Measurements from ENCODE around the gene MRPL43. TPM values are rescaled to one million over a fixed set of nuclear protein-coding genes. Genes with fewer than 3 reads are reported as not detected.

Gene MRPL43
- total RNA-seq, 1 donor from 2014 or later = 54.5 TPM

- peaks cover 32 to 40% of the 10 kb centered on the region in 2 donors for H3K36me3 ChIP-seq
Observed at GRCh38 chr10:100963826-100964225, 23.5 kb downstream of the MRPL43 start.

GRCh38 chr10:100962351-100963080 is 24.8 kb downstream of the MRPL43 start:
- H3K36me3 ChIP-seq = peaks cover 45 to 53% of the 10 kb centered on the region in 2 donors
- H3K27ac ChIP-seq = no peak overlapping the region
- intact Hi-C loops (cut with DNase I) = no loop called here
- H3K4me1 ChIP-seq = no peaks in the 10 kb centered on the region
- DNase-seq (ENCODE audit: low spot score in 2 of 2) = no peak
- H3K4me3 ChIP-seq = no peak overlapping the region
- no peaks in the 10 kb centered on the region for H3K9me3 ChIP-seq
- H3K27me3 ChIP-seq = no peaks in the 10 kb centered on the region
- TF ChIP-seq CTCF (IDR thresholded peaks at IDR 0.05) = no peak

More at GRCh38 chr10:100963826-100964225, 23.5 kb downstream of the MRPL43 start:
- no peak for TF ChIP-seq CTCF (IDR thresholded peaks at IDR 0.05)
- H3K27me3 ChIP-seq = no peaks in the 10 kb centered on the region
- intact Hi-C loops (cut with DNase I) = no loop called here
- H3K9me3 ChIP-seq = no peaks in the 10 kb centered on the region
- no peak overlapping the region for H3K4me3 ChIP-seq
- peaks cover 3 to 4% of the 10 kb centered on the region in 2 donors for H3K4me1 ChIP-seq
- H3K27ac ChIP-seq = no peak overlapping the region
- DNase-seq (ENCODE audit: low spot score in 2 of 2) = no peak

- Histone ChIP-seq H3K4me1 (no peaks in the 10 kb centered on the region), H3K9me3 (no peaks in the 10 kb centered on the region), H3K27me3 (no peaks in the 10 kb centered on the region), H3K36me3 (peaks cover 44 to 68% of the 10 kb centered on the region in 2 donors), H3K27ac (no peak overlapping the region), H3K4me3 (no peak overlapping the region)
- no peak for TF ChIP-seq CTCF (IDR thresholded peaks at IDR 0.05)
- DNase-seq (ENCODE audit: low spot score in 2 of 2) = no peak
- intact Hi-C loops (cut with DNase I) = no loop called here
Observed at GRCh38 chr10:100960251-100960650, 27.0 kb downstream of the MRPL43 start.

GRCh38 chr10:100948916-100949315 is 38.4 kb downstream of the MRPL43 start:
- Histone ChIP-seq H3K27ac (no peak overlapping the region), H3K4me3 (no peak overlapping the region), H3K9me3 (no peaks in the 10 kb centered on the region), H3K27me3 (no peaks in the 10 kb centered on the region), H3K36me3 (peaks cover 80 to 92% of the 10 kb centered on the region in 2 donors), H3K4me1 (no peaks in the 10 kb centered on the region)
- intact Hi-C loops (cut with DNase I) = no loop called here
- no peak for TF ChIP-seq CTCF (IDR thresholded peaks at IDR 0.05)
- DNase-seq (ENCODE audit: low spot score in 2 of 2) = no peak

GRCh38 chr10:100945754-100946153 is 41.5 kb downstream of the MRPL43 start:
- Histone ChIP-seq H3K27ac (no peak overlapping the region), H3K4me3 (no peak overlapping the region), H3K4me1 (no peaks in the 10 kb centered on the region), H3K9me3 (no peaks in the 10 kb centered on the region), H3K36me3 (peaks cover 64 to 95% of the 10 kb centered on the region in 2 donors), H3K27me3 (no peaks in the 10 kb centered on the region)
- no peak for DNase-seq (ENCODE audit: low spot score in 2 of 2)
- intact Hi-C loops (cut with DNase I) = no loop called here
- no peak for TF ChIP-seq CTCF (IDR thresholded peaks at IDR 0.05)

All from ascending aorta (tissue), 2 donors.